HG02981 (cell line): ENCODE results near the gene GRXCR2.
"Not testable (repeated sequence)": the region's sequence is repeated elsewhere in the genome, so short reads cannot be mapped to it uniquely, and the experiment has no call there.

Experiments used
- ATAC-seq: cut with Tn5 transposase; IDR thresholded peaks from one replicate; pipeline ENCODE4 v1.9.1; 2021; ENCODE audit warnings: mild to moderate bottlenecking, moderate library complexity; ENCODE audit not compliant: unreplicated experiment

Gene GRXCR2

GRCh38 chr5:145838276-145838675, 34.5 kb downstream of the GRXCR2 start:
- no peak for ATAC-seq

- ATAC-seq, result not testable (repeated sequence)
Observed at GRCh38 chr5:145836241-145836640, 36.6 kb downstream of the GRXCR2 start.

DNA sequence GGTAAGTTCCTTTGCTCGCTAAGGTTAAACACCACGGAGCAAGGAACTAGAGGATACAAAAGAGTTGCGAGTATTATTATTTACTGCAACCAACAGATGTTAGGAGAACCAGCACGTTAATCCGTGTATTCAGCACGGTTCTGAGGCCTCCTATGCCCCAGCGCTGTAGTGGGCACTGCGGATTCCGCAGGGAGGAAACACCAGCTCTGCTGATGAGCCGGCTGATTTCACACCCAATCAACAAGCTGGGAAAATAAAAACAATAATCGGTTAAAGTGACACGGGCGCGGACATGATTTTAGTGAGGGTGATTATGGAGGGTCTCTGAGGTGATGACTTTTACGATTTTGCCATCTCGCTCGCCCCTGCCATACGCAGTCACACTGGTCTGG, 37.0 kb downstream of the GRXCR2 start:
- ATAC-seq, result peak; percentile 13

DNA sequence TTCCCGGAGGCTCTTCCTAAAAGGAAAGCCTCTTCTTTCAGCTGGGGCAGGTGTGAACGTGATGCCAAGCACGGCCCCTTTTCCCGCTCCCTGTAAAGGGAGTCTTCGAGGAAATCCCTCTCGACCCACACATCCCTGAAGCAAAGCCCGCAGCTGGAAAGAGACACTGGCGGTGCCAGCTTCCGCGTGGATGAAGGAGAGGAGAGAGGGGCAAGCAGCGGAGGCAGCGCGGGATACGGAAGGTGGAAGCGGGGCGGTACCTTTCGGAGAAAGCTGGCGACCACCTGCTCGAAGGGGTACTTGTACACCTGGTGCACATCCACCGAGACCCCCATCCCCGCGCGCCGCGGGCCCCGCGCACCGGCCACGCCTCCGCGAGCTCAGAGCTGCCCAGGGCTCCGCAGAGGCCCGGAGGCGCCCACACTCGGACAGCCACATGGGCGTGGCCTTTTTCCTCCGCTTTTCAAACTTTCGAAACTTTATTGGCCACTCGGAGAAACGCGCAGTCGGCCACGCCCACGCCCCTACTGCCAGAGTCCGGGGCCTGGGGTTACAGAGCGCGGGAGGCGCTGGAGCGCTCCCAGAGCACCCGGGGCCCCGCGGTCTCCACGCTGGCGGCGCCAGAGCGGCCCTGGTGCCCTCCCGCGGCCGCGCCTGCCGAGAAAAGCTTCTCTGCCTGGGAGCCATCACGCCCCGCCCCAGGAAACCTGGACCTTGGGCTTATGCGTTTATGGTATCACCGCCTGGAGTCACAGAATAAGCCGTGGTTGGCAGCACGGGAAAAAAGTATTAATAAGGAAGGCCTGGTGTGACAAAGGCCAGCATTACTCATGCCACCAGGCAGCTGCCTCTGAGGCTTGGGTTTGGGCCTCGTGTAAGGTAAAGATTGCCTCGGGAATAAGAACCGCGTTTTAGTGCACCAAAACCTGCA, 37.6 kb downstream of the GRXCR2 start, which contains the start of gene PRELID2:
PRELID2 (minus strand) TSS at position 426 of the 931 bp plus-strand sequence; CDS start at position 335, 91 bp downstream.
- peak; percentile 74 for ATAC-seq

DNA sequence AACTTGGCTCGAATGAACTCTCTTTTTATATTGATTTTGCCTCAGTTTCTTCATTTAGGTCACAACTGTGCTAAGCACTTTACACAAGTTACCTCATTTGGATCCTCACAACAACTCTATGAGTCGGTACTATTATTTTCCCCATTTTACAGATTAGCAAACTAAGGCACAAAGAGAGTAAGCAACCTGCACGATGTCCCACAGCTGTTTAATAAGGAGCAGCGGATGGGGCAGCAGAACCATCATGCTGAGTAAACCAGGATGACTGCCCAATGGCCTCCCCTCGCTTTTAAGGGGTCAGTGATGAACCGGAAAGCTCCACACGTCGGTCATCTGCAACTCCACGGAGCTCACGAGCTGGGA, 38.3 kb downstream of the GRXCR2 start:
- ATAC-seq, result no peak

DNA sequence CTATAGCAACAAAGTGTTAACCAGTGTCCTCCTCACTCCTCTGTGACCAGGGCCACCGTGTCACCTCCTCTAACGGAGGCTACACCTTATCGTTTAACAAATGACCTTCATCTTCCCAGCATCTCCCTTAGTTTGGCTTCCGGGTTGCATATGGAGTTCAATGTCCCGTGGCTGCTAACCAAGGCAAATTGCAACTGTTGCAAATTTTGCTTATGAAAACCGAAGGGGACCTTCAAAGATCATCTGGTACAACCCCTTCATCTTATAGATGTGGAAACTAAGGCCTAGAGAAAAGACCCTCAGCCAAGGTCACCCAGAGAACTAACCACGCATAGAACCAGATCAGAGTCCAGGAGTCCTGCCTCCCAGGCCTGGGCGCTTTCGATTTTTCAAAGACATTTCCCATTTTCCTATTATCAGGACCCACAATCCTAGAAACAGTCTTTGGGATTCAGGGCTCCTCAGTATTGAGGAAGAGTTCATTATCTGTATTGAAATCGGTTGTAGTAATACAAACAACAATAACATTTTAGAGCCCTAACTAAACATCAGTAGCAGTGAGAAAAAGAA, 39.1 kb downstream of the GRXCR2 start:
- ATAC-seq, result no peak

- no peak for ATAC-seq
Observed at GRCh38 chr5:145830594-145830993, 42.2 kb downstream of the GRXCR2 start.

DNA sequence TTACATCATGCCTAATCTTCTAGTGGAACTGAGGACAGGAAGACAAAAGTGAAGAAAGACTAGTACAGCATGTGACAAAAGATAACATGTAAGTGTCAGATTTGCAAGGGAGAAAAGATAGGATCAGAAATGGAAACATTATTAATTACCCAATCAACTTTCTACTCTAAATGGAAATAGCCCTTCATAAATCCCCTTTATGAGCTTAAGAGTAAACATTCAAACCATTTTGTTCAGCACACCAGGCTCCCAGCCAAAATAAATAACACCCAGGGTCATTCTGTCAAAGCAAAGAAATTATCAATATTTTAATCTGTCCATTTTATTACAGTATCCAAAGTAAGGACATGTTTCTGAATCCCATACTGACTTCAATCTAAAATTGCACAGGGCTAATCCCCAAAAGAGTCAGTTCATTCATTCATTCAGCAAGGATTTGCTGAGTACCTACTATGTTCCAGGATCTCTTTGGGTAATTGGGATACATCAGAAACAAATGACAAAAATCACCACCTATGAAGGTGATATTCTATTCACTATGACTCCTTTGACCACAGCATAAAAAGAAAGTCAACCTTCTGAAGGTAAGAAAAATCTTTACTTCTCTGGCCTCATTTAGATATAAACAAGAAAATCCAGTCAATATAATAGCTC, 43.0 kb downstream of the GRXCR2 start:
- ATAC-seq, result no peak

DNA sequence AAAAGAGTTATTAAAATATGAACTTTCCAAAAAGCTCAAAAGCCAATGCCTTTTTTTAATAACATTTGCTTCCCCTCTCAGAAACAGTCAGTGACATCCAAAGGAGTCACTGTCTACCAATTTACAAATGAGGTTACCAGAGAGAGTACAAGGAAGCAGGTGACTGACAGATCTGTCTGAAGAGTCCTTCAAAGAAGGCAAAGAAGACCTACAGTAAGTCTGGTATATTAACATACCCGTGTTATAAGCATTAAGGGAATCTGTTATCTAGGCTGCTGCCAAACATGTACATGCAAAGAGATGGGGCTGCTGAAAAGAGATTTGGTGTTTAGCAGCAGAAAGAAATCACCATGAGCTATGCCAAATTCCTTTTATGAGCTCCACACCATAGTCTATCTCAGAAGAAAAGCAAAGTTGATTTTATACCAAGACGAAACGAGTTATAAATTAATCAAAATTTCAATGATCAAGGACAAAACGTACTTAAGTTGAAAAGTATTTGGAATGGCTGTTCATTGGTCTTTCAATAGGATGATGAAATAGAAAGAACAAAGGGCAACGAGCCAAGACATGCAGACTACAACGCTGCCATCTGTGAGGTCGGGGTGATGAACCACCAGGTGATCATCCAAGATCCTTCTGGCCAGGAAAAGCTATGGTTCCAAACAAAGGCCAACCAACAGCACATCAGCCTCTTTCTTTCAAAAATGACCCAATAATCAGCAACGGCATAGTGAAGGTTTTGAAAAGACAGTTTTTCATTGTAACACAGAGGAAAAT, 45.7 kb downstream of the GRXCR2 start:
- ATAC-seq, result no peak

- ATAC-seq, result peak; percentile 62
Observed at GRCh38 chr5:145825751-145826180, 47.0 kb downstream of the GRXCR2 start.

GRCh38 chr5:145824040-145824439, 48.8 kb downstream of the GRXCR2 start:
- ATAC-seq, result no peak

GRCh38 chr5:145818604-145819003, 54.2 kb downstream of the GRXCR2 start:
- no peak for ATAC-seq

- no peak for ATAC-seq
Observed at GRCh38 chr5:145812877-145813276, 59.9 kb downstream of the GRXCR2 start.

DNA sequence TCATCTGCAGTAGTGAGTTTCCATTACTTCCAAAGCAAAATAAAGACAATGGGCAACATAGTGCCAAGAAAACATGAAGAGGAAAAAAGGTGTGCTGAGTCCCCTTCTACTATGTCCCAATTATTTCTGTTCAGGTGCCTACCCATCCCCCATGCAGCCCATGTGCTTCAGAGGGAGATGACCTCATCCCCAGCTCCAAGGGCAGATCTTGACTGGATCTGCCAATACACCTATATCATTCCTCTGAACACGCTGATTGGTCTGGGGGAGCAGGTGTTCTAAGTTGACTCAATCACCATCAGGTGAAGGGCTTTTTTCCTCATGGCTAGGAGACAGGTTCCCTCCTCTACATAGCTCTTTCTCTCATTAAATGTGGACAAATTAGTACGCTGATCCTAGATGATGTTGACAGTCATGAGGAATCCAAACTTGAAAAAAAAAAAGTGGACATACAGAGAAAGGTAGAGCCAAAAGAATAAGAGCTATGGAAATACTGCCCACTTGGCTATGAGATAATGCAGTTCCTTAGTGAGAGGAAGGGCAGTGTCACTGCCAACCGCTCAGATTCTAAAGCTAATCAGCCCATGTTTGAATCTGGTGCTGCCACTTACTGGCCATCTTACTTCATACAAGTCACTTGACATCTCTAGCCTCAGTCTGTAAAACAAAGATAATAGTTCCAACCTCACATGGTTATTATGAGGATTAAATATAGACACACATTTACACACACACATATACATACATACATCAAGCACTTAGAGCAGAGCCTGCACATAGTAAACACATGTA, 60.8 kb downstream of the GRXCR2 start:
- ATAC-seq, result no peak
